Nephron (organoid): ENCODE data around the gene C1QTNF4.
A peak's percentile ranks its signal among the peaks of the same experiment; 100 is the strongest.
"Not testable (repeated sequence)": the region's sequence is repeated elsewhere in the genome, so short reads cannot be mapped to it uniquely, and the experiment has no call there.

Experiments used
- H3K27ac Mint-ChIP-seq, 3 experiments: 2 replicates each; pipeline ENCODE4 v1.8.0; 2020; ENCODE audit warnings: mixed read lengths in 3 of 3, mild to moderate bottlenecking in 2 of 3, moderate library complexity in 1 of 3
- H3K27me3 Mint-ChIP-seq: 2 replicates; pipeline ENCODE4 v1.8.0; 2021; ENCODE audit warnings: low read depth, mild to moderate bottlenecking, moderate library complexity, mixed read lengths
- H3K36me3 Mint-ChIP-seq: 2 replicates; pipeline ENCODE4 v1.8.0; 2020; ENCODE audit warnings: low read depth, mixed read lengths
- H3K4me1 Mint-ChIP-seq: 2 replicates; pipeline ENCODE4 v1.8.0; 2020; ENCODE audit warnings: mixed read lengths
- H3K4me3 Mint-ChIP-seq, 3 experiments: 2 replicates each; pipeline ENCODE4 v1.8.0; 2020; ENCODE audit warnings: mild to moderate bottlenecking in 3 of 3, mixed read lengths in 3 of 3, moderate library complexity in 2 of 3
- H3K9me3 Mint-ChIP-seq: 2 replicates; pipeline ENCODE4 v1.8.0; 2020; ENCODE audit warnings: mixed read lengths
- TF ChIP-seq, protein P1 (sequence below), 3 experiments: fragments of 200-600 bp; sonication (generic); IDR thresholded peaks; one replicate each; pipeline ENCODE4 v1.5.0; 2021; ENCODE audit warnings: antibody characterized with exemption in 3 of 3; ENCODE audit not compliant: unreplicated experiment in 3 of 3

The C1QTNF4 gene

DNA sequence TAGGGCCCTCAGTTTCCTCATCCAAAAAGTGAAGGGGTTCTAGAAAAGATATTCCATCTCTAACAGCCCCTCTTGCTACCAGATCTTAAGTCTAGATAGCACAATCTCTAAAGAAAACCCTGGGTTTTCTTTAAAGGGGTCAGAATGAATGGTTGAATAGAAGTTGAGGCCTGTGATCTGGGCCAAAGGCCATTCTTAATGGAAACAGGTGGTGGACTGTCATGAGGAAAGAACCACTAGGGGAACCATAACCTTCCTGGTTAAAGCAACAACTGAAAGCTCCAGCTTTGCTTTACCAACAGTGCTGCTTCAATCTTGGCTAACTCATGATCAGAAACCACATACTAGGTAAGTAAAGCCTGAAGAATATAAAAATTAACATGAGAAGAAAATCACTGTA lies 43.1 kb downstream of the C1QTNF4 start:
- Mint-ChIP-seq H3K27ac (peak overlapping the region; percentile 92 to 99 (median 97)), H3K4me1 (peaks cover 29% of the 10 kb centered on the region), H3K9me3 (no peaks in the 10 kb centered on the region), H3K27me3 (no peaks in the 10 kb centered on the region), H3K4me3 (peak overlapping the region; percentile 99 to 100 (median 99)), H3K36me3 (peaks cover 21% of the 10 kb centered on the region)
- TF ChIP-seq, protein P1, sequence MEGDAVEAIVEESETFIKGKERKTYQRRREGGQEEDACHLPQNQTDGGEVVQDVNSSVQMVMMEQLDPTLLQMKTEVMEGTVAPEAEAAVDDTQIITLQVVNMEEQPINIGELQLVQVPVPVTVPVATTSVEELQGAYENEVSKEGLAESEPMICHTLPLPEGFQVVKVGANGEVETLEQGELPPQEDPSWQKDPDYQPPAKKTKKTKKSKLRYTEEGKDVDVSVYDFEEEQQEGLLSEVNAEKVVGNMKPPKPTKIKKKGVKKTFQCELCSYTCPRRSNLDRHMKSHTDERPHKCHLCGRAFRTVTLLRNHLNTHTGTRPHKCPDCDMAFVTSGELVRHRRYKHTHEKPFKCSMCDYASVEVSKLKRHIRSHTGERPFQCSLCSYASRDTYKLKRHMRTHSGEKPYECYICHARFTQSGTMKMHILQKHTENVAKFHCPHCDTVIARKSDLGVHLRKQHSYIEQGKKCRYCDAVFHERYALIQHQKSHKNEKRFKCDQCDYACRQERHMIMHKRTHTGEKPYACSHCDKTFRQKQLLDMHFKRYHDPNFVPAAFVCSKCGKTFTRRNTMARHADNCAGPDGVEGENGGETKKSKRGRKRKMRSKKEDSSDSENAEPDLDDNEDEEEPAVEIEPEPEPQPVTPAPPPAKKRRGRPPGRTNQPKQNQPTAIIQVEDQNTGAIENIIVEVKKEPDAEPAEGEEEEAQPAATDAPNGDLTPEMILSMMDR (IDR thresholded peaks at IDR 0.05; ENCODE audit: unreplicated experiment in 3 of 3): peak in 2 of 3 experiments; percentile 17 to 20

GRCh38 chr11:47550288-47551047 lies 43.7 kb downstream of the C1QTNF4 start:
- H3K27ac Mint-ChIP-seq: peak overlapping the region; percentile 84 to 99 (median 92)
- TF ChIP-seq, protein P1 (IDR thresholded peaks at IDR 0.05; ENCODE audit: unreplicated experiment in 3 of 3): no peak
- no peaks in the 10 kb centered on the region for H3K9me3 Mint-ChIP-seq
- H3K36me3 Mint-ChIP-seq: peaks cover 21% of the 10 kb centered on the region
- H3K27me3 Mint-ChIP-seq: no peaks in the 10 kb centered on the region
- peaks cover 29% of the 10 kb centered on the region for H3K4me1 Mint-ChIP-seq
- H3K4me3 Mint-ChIP-seq: peak overlapping the region; percentile 99 to 100 (median 99)

DNA sequence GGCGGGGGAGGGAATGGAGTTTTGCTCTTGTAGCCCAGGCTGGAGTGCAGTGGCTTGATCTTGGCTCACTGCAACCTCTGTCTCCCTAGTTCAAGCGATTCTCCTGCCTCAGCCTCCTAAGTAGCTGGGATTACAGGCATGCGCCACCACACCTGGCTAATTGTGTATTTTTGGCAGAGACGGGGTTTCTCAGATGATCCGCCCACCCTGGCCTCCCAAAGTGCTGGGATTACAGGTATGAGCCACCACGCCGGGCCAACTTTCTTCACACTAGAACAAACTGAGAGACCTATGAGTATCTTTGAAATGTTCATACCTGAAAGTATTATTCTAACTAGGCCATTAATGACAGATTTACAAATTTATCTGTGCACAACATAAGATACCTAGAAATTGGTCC lies 47.9 kb downstream of the C1QTNF4 start:
- H3K36me3 Mint-ChIP-seq: peaks cover 21% of the 10 kb centered on the region
- H3K27ac Mint-ChIP-seq, H3K9me3 Mint-ChIP-seq, H3K27me3 Mint-ChIP-seq, H3K4me3 Mint-ChIP-seq: not testable (repeated sequence)
- H3K4me1 Mint-ChIP-seq: peaks cover 26% of the 10 kb centered on the region

DNA sequence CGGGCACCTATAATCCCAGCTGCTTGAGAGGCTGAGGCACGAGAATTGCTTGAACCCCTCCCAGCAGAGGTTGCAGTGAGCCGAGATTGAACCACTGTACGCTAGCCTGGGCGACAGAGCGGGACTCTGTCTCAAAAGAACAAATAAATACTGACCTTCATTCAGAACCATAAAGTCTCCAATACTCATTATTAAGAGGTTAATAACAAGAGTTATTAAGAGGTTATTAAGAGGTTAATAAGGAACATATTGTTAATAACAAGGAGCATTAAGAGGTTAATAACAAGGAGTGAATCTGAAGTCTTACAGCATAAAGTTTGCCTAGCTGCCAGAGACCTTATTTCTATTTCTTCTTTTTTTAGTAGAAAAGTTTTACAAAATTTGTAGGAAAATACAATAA lies 48.9 kb downstream of the C1QTNF4 start:
- H3K4me3 Mint-ChIP-seq: no peak overlapping the region
- H3K9me3 Mint-ChIP-seq: no peaks in the 10 kb centered on the region
- TF ChIP-seq, protein P1 (IDR thresholded peaks at IDR 0.05; ENCODE audit: unreplicated experiment in 3 of 3): no peak
- H3K36me3 Mint-ChIP-seq: peaks cover 16% of the 10 kb centered on the region
- H3K27ac Mint-ChIP-seq: no peak overlapping the region
- H3K27me3 Mint-ChIP-seq: no peaks in the 10 kb centered on the region
- H3K4me1 Mint-ChIP-seq: peaks cover 26% of the 10 kb centered on the region

GRCh38 chr11:47541070-47541469 lies 53.1 kb downstream of the C1QTNF4 start:
- peaks cover 37% of the 10 kb centered on the region for H3K4me1 Mint-ChIP-seq
- TF ChIP-seq, protein P1 (IDR thresholded peaks at IDR 0.05; ENCODE audit: unreplicated experiment in 3 of 3): no peak
- H3K9me3 Mint-ChIP-seq: no peaks in the 10 kb centered on the region
- peaks cover 4% of the 10 kb centered on the region for H3K36me3 Mint-ChIP-seq
- no peaks in the 10 kb centered on the region for H3K27me3 Mint-ChIP-seq
- H3K4me3 Mint-ChIP-seq: no peak overlapping the region
- H3K27ac Mint-ChIP-seq: peak overlapping the region in 1 of 3 experiments; percentile 55

DNA sequence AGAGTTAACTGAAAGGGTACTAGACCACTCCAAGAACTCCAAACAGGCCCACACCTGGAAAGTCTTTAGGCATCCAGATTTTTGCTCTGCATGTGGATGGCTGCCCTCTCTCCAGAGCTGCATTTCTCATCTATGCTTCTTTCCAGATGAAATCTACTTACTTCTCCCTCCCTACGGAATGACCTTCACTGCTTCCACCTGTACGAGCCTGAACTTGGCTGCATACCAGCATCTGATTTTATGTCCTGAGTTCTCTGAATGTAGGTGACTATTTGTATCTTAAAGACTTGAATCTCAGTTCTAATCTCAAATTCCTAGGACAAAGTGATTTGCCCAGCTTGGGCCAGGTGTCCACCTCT lies 54.6 kb downstream of the C1QTNF4 start:
- Mint-ChIP-seq H3K36me3 (peaks cover 8% of the 10 kb centered on the region), H3K4me1 (peaks cover 42% of the 10 kb centered on the region), H3K4me3 (no peak overlapping the region), H3K9me3 (no peaks in the 10 kb centered on the region), H3K27ac (peak overlapping the region; percentile 7 to 78 (median 14)), H3K27me3 (no peaks in the 10 kb centered on the region)
- TF ChIP-seq, protein P1 (IDR thresholded peaks at IDR 0.05; ENCODE audit: unreplicated experiment in 3 of 3): no peak
